ENCODE results near the gene TRIM17. TPM values are rescaled to one million over a fixed set of nuclear protein-coding genes. Genes with fewer than 3 reads are reported as not detected.

TRIM17 gene
- total and polyA plus RNA-seq, 2 donors from 2014 or later: 1.3 to 6.5 TPM

DNA sequence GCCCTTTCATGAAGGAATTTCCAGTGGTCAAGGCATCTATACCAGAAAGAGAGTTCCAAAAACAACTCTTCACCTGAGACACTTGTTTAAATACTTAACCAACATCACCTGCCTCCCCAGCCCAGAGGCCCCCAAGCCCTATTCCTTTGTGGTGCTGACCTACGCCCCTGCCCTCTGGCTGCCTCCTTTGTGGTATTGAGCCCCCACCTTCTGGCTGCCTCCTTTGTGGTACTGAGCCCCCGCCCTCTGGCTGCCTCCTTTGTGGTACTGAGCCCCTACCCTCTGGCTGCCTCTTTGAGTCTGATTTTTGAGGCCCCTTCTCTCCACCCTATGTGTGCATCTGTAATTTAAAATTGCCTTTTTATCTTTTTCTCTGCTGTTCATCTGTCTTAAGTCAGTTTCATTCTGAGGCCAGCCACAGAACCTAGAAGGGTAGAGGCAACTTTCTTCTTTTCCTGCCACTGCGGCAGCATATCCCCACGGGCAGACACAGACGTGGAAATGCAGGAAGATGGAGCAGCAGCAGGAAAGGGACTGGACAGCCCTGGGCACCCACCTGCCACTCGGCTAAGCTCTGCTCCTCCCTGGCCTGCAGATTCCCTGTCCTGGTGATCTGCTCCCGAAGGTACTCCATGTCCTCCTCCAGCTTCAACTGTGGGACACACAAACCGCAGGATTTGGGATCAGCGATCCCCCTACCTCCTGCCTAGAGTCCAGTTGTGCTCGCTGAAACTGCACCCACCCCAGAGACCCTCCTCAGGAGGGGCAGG is 3.2 kb downstream of the TRIM17 start:
- H3K27me3 ChIP-seq (ENCODE audit: control insufficient read depth, insufficient read depth, low read length): no peaks in the 10 kb centered on the region
- peaks cover 0 to 6% (median 0%) of the 10 kb centered on the region in 3 donors for H3K4me1 ChIP-seq (ENCODE audit: control insufficient read depth in 2 of 3, insufficient read depth in 2 of 3, low read depth in 1 of 3, low read length in 3 of 3)
- no peak overlapping the region for H3K4me3 ChIP-seq (ENCODE audit: low read length in 3 of 3)
- H3K36me3 ChIP-seq (ENCODE audit: control insufficient read depth in 2 of 3, insufficient read depth in 3 of 3, low read length in 3 of 3): no peaks in the 10 kb centered on the region
- H3K9ac ChIP-seq (ENCODE audit: low read length in 3 of 3): no peak overlapping the region
- no peak for TF ChIP-seq CTCF (IDR thresholded peaks at IDR 0.05; ENCODE audit: borderline replicate concordance, extremely low read depth, insufficient read depth)
- no peak overlapping the region for H3K27ac ChIP-seq (ENCODE audit: low read depth in 2 of 2, low read length in 2 of 2)
- no peak for FAIRE-seq
- DNase-seq: no peak
- no peaks in the 10 kb centered on the region for H3K9me3 ChIP-seq (ENCODE audit: control insufficient read depth in 2 of 3, insufficient read depth in 1 of 3, low read length in 3 of 3)
- intact Hi-C loops (cut with DNase I): no loop called here

DNA sequence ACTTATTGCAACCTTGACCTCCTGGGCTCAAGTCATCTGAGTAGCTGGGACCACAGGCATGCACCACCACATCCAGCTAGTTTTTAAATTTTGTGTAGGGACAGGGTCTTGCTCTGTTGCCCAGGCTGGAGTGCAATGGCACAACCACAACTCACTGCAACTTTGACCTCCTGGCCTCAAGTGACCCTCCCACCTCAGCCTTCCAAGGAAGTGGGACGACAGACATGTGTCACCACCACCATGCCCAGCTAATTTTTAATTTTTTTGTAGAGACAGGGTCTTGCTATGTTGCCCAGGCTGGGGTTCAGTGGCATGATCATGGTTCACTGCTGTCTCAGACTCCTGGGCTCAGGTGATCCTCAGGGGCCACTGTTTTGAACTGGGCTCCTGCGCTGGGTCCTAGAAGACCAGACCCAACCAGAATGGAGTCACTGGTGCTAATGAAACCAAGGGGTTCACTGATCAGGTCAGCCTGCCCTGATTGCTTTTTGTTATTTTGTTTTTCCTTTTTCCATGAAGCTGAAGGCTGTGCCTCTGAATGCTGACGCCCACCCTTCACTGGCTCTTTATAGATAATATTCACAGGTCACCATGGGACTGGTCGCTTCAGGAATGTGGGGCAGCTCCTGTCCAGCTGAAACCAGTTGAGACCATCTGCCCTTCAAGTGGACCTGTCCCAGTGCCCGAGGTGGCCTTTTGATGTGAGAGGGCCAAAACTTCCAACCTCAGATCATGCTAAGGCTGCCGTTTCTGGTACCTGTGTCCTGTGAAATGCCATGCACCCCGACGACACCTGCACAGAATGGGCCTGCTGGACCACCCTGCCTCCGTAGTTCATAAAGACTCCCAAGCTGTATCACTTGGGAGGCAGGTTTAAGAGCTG is 4.9 kb downstream of the TRIM17 start:
- Histone ChIP-seq H3K9me3 (ENCODE audit: control insufficient read depth in 2 of 3, insufficient read depth in 1 of 3, low read length in 3 of 3) (no peaks in the 10 kb centered on the region), H3K4me1 (ENCODE audit: control insufficient read depth in 2 of 3, insufficient read depth in 2 of 3, low read depth in 1 of 3, low read length in 3 of 3) (peaks cover 0 to 15% (median 0%) of the 10 kb centered on the region in 3 donors), H3K9ac (ENCODE audit: low read length in 3 of 3) (no peak overlapping the region), H3K27ac (ENCODE audit: low read depth in 2 of 2, low read length in 2 of 2) (no peak overlapping the region), H3K4me3 (ENCODE audit: low read length in 3 of 3) (no peak overlapping the region), H3K27me3 (ENCODE audit: control insufficient read depth, insufficient read depth, low read length) (no peaks in the 10 kb centered on the region), H3K36me3 (ENCODE audit: control insufficient read depth in 2 of 3, insufficient read depth in 3 of 3, low read length in 3 of 3) (no peaks in the 10 kb centered on the region)
- no peak for FAIRE-seq
- no peak for TF ChIP-seq CTCF (IDR thresholded peaks at IDR 0.05; ENCODE audit: borderline replicate concordance, extremely low read depth, insufficient read depth)
- intact Hi-C loops (cut with DNase I): no loop called here
- DNase-seq: no peak

DNA sequence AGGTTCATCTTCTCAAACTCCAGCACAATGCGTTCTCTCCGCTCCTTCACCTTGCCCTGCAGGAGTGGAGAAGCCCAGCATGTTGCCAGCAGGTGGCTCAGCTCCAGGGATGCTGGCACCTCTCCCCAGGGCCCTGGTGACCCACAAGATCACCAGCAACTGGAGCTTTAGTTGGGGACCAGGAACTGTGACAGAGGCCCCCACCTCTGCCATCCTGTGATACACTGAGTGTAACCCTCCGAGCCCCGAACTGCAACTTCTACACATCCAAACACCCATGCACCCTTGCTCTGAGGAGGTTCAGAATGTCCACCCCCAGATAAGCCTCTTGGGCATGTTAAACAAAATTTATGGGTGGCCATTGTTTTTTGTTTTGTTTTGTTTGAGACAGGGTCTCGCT is 5.5 kb downstream of the TRIM17 start:
- Histone ChIP-seq H3K27ac (ENCODE audit: low read depth in 2 of 2, low read length in 2 of 2) (no peak overlapping the region), H3K9ac (ENCODE audit: low read length in 3 of 3) (no peak overlapping the region), H3K4me3 (ENCODE audit: low read length in 3 of 3) (no peak overlapping the region), H3K4me1 (ENCODE audit: control insufficient read depth in 2 of 3, insufficient read depth in 2 of 3, low read depth in 1 of 3, low read length in 3 of 3) (peaks cover 0 to 15% (median 0%) of the 10 kb centered on the region in 3 donors), H3K9me3 (ENCODE audit: control insufficient read depth in 2 of 3, insufficient read depth in 1 of 3, low read length in 3 of 3) (no peaks in the 10 kb centered on the region), H3K36me3 (ENCODE audit: control insufficient read depth in 2 of 3, insufficient read depth in 3 of 3, low read length in 3 of 3) (no peaks in the 10 kb centered on the region), H3K27me3 (ENCODE audit: control insufficient read depth, insufficient read depth, low read length) (no peaks in the 10 kb centered on the region)
- FAIRE-seq: no peak
- DNase-seq: no peak
- intact Hi-C loops (cut with DNase I): no loop called here
- no peak for TF ChIP-seq CTCF (IDR thresholded peaks at IDR 0.05; ENCODE audit: borderline replicate concordance, extremely low read depth, insufficient read depth)
